Fibroblast of lung (primary cell): Measurements from ENCODE around the gene SLC22A23. TPM values are rescaled to one million over a fixed set of nuclear protein-coding genes. Genes with fewer than 3 reads are reported as not detected.

Experiments used
- DNase-seq, 2 donors: peaks; one replicate each; pipeline versions ENCODE4 v3.0.0 to v3.0.0-alpha.2; 2010; ENCODE audit warnings: low read depth in 2 of 2
- H2AFZ ChIP-seq: 2 replicates; pipeline ENCODE4 v1.5.1; 2012; ENCODE audit warnings: low read length, control low read depth, inconsistent platforms
- H3K27ac ChIP-seq: 2 replicates; pipeline ENCODE4 v1.5.1; 2011; ENCODE audit warnings: low read length, control low read depth; ENCODE audit not compliant: insufficient read depth
- H3K27me3 ChIP-seq: 2 replicates; pipeline ENCODE4 v1.5.1; 2011; ENCODE audit warnings: mild to moderate bottlenecking, low read length; ENCODE audit not compliant: control insufficient read depth, insufficient read depth
- H3K36me3 ChIP-seq: 2 replicates; pipeline ENCODE4 v1.5.1; 2011; ENCODE audit warnings: low read length; ENCODE audit not compliant: control insufficient read depth, insufficient read depth
- H3K4me1 ChIP-seq: 2 replicates; pipeline ENCODE4 v1.5.1; 2011; ENCODE audit warnings: low read length; ENCODE audit not compliant: control insufficient read depth, insufficient read depth; ENCODE audit errors: extremely low read depth
- H3K4me2 ChIP-seq: 2 replicates; pipeline ENCODE4 v1.5.1; 2011; ENCODE audit warnings: low read length, control low read depth; ENCODE audit not compliant: insufficient read depth; ENCODE audit errors: extremely low read depth
- H3K4me3 ChIP-seq, 4 experiments: fragments of 200-600 bp in 1 of 4; sonication (generic) in 1 of 4; replicated peaks in 1 of 4; 2 replicates each; pipeline ENCODE4 v1.5.1; 2011 to 2016; ENCODE audit warnings: low read length in 4 of 4, low read depth in 3 of 4, mild to moderate bottlenecking in 3 of 4, control low read depth in 2 of 4, inconsistent platforms in 1 of 4, mixed read lengths in 1 of 4; ENCODE audit not compliant: insufficient read depth in 1 of 4; ENCODE audit errors: control extremely low read depth in 1 of 4
- H3K79me2 ChIP-seq: 2 replicates; pipeline ENCODE4 v1.5.1; 2012; ENCODE audit warnings: mild to moderate bottlenecking, low read length, inconsistent platforms; ENCODE audit not compliant: control insufficient read depth, insufficient read depth
- H3K9ac ChIP-seq: 2 replicates; pipeline ENCODE4 v1.5.1; 2011; ENCODE audit warnings: mild to moderate bottlenecking, low read length, control low read depth; ENCODE audit not compliant: insufficient read depth
- H3K9me3 ChIP-seq: 2 replicates; pipeline ENCODE4 v1.5.1; 2012; ENCODE audit warnings: low read depth, low read length; ENCODE audit not compliant: control insufficient read depth, insufficient read depth
- H4K20me1 ChIP-seq: 2 replicates; pipeline ENCODE4 v1.5.1; 2011; ENCODE audit warnings: low read length; ENCODE audit not compliant: control insufficient read depth, insufficient read depth; ENCODE audit errors: extremely low read depth
- EZH2 ChIP-seq: IDR thresholded peaks from 2 replicates; pipeline ENCODE4 v1.5.1; 2012; ENCODE audit warnings: low read length, control low read depth, mild to moderate bottlenecking; ENCODE audit errors: missing control alignments
- polyA plus RNA-seq, 2 donors: library from polyadenylated mRNA; depleted of rRNA in 1 of 2; stranded (reverse) in 1 of 2; unstranded in 1 of 2; fragments of >200 nt; gene quantifications; 2 replicates each; pipeline ENCODE4 v1.2.1, GENCODE V29; 2011 to 2012; ENCODE audit warnings: missing spikeins in 1 of 2
- total RNA-seq: library from RNA; depleted of rRNA; stranded (reverse); fragments of >200 nt; gene quantifications from 2 replicates; pipeline ENCODE4 v1.2.1, GENCODE V29; 2014
- TF ChIP-seq, protein P1 (sequence below), 2 donors: IDR thresholded peaks in 1 of 2; conservative IDR thresholded peaks in 1 of 2; 1 replicate in 1 of 2; 2 replicates in 1 of 2; pipeline ENCODE4 v1.5.1; 2011 to 2012; ENCODE audit warnings: low read length in 2 of 2, control low read depth in 1 of 2, inconsistent platforms in 1 of 2, low read depth in 1 of 2, mild to moderate bottlenecking in 1 of 2

SLC22A23 gene
- total and polyA plus RNA-seq, 2 donors (not counting 1 experiment from before 2014, with no cell fraction given), result 0.37 to 3.0 TPM

DNA sequence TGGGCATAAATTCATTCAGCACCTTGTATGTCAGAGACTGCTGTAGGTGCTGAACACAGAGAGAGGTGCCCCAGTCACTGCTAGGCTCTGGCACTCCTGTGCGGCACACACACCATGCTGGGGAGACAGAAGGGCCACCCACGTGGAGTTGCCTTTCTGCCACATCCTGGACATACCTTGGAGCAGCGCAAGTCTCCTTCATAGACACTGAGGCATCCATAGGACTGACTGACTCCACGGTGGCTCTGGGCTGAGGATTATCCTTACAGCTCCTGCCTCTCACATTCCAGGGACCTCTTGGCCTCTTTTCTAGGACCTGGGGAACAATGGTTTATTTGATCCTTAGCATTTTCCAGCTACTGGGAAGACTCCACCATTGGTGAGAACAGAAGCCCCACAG lies 26.0 kb upstream of the SLC22A23 start:
- no peaks in the 10 kb centered on the region for H3K9me3 ChIP-seq
- no peaks in the 10 kb centered on the region for H4K20me1 ChIP-seq
- H3K36me3 ChIP-seq, result no peaks in the 10 kb centered on the region
- no peak overlapping the region for H3K27ac ChIP-seq
- no peak overlapping the region for H2AFZ ChIP-seq
- H3K9ac ChIP-seq, result no peak overlapping the region
- no peak for TF ChIP-seq EZH2
- H3K79me2 ChIP-seq, result no peaks in the 10 kb centered on the region
- DNase-seq, result no peak
- no peak overlapping the region for H3K4me2 ChIP-seq
- peaks cover 3% of the 10 kb centered on the region for H3K27me3 ChIP-seq
- H3K4me1 ChIP-seq, result no peaks in the 10 kb centered on the region
- no peak overlapping the region for H3K4me3 ChIP-seq

DNA sequence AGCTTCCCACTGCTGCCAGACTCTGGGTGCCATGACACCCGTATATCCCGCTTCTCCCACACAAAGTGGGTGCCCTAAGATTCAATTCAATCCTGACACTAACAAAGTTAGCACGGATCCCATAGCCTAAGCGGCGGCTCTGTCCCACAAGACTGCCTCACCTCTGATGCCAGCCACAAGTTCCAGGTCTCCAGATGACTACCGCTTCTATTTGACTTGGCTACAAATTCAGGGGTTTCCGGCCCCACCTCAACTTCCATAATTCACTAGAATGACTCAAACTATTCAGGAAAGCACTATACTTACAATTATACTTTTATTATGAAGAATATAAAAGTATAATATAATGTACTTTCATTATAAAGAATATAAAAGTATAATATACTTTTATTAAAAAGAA lies 24.8 kb upstream of the SLC22A23 start:
- H4K20me1 ChIP-seq, result no peaks in the 10 kb centered on the region
- H3K9me3 ChIP-seq, result no peaks in the 10 kb centered on the region
- peaks cover 3% of the 10 kb centered on the region for H3K27me3 ChIP-seq
- H3K4me2 ChIP-seq, result no peak overlapping the region
- no peaks in the 10 kb centered on the region for H3K4me1 ChIP-seq
- H3K9ac ChIP-seq, result no peak overlapping the region
- H3K36me3 ChIP-seq, result no peaks in the 10 kb centered on the region
- H3K79me2 ChIP-seq, result no peaks in the 10 kb centered on the region
- TF ChIP-seq EZH2, result no peak
- TF ChIP-seq, protein P1, sequence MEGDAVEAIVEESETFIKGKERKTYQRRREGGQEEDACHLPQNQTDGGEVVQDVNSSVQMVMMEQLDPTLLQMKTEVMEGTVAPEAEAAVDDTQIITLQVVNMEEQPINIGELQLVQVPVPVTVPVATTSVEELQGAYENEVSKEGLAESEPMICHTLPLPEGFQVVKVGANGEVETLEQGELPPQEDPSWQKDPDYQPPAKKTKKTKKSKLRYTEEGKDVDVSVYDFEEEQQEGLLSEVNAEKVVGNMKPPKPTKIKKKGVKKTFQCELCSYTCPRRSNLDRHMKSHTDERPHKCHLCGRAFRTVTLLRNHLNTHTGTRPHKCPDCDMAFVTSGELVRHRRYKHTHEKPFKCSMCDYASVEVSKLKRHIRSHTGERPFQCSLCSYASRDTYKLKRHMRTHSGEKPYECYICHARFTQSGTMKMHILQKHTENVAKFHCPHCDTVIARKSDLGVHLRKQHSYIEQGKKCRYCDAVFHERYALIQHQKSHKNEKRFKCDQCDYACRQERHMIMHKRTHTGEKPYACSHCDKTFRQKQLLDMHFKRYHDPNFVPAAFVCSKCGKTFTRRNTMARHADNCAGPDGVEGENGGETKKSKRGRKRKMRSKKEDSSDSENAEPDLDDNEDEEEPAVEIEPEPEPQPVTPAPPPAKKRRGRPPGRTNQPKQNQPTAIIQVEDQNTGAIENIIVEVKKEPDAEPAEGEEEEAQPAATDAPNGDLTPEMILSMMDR (conservative IDR thresholded peaks at IDR 0.05 in 1 of 2, IDR thresholded peaks at IDR 0.05 in 1 of 2; ENCODE audit: low read depth in 1 of 2, low read length in 2 of 2), result no peak
- DNase-seq, result no peak
- no peak overlapping the region for H3K4me3 ChIP-seq
- H3K27ac ChIP-seq, result no peak overlapping the region
- H2AFZ ChIP-seq, result no peak overlapping the region

DNA sequence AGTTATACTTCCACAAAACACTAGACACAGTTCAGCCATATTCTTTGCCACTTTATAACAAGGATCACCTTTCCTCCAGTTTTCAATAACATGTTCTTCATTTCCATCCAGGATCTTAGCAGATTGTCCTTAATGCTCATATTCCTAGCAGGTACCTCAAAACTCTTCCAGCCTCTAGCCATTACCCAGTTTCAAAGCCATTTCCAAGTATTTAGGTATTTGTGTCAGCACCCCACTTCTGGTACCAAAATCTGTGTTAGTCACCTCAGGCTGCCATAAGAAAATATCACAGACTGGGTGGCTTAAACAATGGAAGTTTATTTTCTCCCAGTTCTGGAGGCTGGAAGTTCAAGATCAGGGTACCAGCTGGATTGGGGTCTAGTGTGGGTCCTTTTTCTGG lies 23.2 kb upstream of the SLC22A23 start:
- Histone ChIP-seq H4K20me1 (no peaks in the 10 kb centered on the region), H3K4me3 (no peak overlapping the region), H3K9me3 (no peaks in the 10 kb centered on the region)

More for the DNA sequence above, 23.2 kb upstream of the SLC22A23 start:
- Histone ChIP-seq H3K27ac (no peak overlapping the region), H2AFZ (no peak overlapping the region), H3K36me3 (no peaks in the 10 kb centered on the region), H3K79me2 (no peaks in the 10 kb centered on the region), H3K4me2 (no peak overlapping the region), H3K27me3 (peaks cover 3% of the 10 kb centered on the region), H3K9ac (no peak overlapping the region), H3K4me1 (no peaks in the 10 kb centered on the region)
- no peak for TF ChIP-seq EZH2
- TF ChIP-seq, protein P1 (conservative IDR thresholded peaks at IDR 0.05 in 1 of 2, IDR thresholded peaks at IDR 0.05 in 1 of 2; ENCODE audit: low read depth in 1 of 2, low read length in 2 of 2), result no peak
- DNase-seq, result no peak
